HepG2 (cell line): ENCODE measurements around the gene TNKS1BP1. TPM values are rescaled to one million over a fixed set of nuclear protein-coding genes. Genes with fewer than 3 reads are reported as not detected.

ENCODE experiments used
- ATAC-seq: fragments of 200-7000 bp; cut with Tn5 transposase; 3 replicates; pipeline ENCODE4 v1.9.1; 2020; ENCODE audit warnings: mild to moderate bottlenecking, moderate library complexity
- BruUV-seq: library from RNA; stranded (reverse); fragments of 400-500 nt; replicated peaks from 2 replicates; lab custom pipeline; 2021; lab: Mats Ljungman, UMichigan
- CTCF ChIA-PET: fragments of 300-600 bp; formaldehyde crosslinking; extraction: SDS; loops from one replicate; lab custom pipeline; 2021; ENCODE audit warnings: low total read pairs, inconsistent platforms, low intra/inter-chr PET ratio; lab: Yijun Ruan, JAX
- POLR2A ChIA-PET: fragments of 350-600 bp; sonication (Branson Sonifier 250); formaldehyde crosslinking; loops from one replicate; lab custom pipeline; 2020; ENCODE audit warnings: antibody characterized with exemption, inconsistent platforms; lab: Yijun Ruan, JAX
- DNase-seq: peaks from one replicate; pipeline ENCODE4 v3.0.0-alpha.2; 2015; ENCODE audit warnings: low spot score
- FAIRE-seq: peaks from 3 replicates; lab custom pipeline; 2011; peaks lifted over from hg19 to GRCh38; lab: Jason Lieb, UNC
- H2AFZ ChIP-seq: one replicate; pipeline ENCODE4 v1.6.1; 2011; ENCODE audit warnings: low read length, inconsistent platforms
- H3K27ac ChIP-seq: fragments of 300-600 bp; 3 replicates; pipeline ENCODE4 v1.8.0; 2011; ENCODE audit warnings: mixed run types, mild to moderate bottlenecking, mixed read lengths, low read length, inconsistent platforms; ENCODE audit not compliant: insufficient read depth; ENCODE audit errors: extremely low read length
- H3K27me3 ChIP-seq, 2 experiments: fragments of 200-600 bp in 1 of 2; 2 replicates in 1 of 2; 3 replicates in 1 of 2; pipeline versions ENCODE4 v1.6.0 to v1.8.0; 2011; ENCODE audit warnings: low read length in 2 of 2, mild to moderate bottlenecking in 2 of 2, moderate library complexity in 2 of 2, inconsistent platforms in 1 of 2; ENCODE audit not compliant: insufficient read depth in 2 of 2, control insufficient read depth in 1 of 2
- H3K36me3 ChIP-seq, 2 experiments: fragments of 200-600 bp in 1 of 2; replicated peaks in 1 of 2; 2 replicates in 1 of 2; 3 replicates in 1 of 2; pipeline versions ENCODE4 v1.5.1 to v1.8.0; 2011; ENCODE audit warnings: low read length in 2 of 2, inconsistent platforms in 1 of 2; ENCODE audit not compliant: insufficient read depth in 2 of 2, control insufficient read depth in 1 of 2
- H3K4me1 ChIP-seq: 2 replicates; pipeline ENCODE4 v1.5.1; 2012; ENCODE audit warnings: low read length, inconsistent platforms; ENCODE audit not compliant: insufficient read depth
- H3K4me2 ChIP-seq: 2 replicates; pipeline ENCODE4 v1.6.0; 2011; ENCODE audit warnings: low read depth, low read length, inconsistent platforms
- H3K4me3 ChIP-seq, 3 experiments: fragments of 200-600 bp in 1 of 3; sonication (generic), shearing (Covaris generic) in 1 of 3; replicated peaks in 1 of 3; 2 replicates each; pipeline ENCODE4 v1.5.1; 2011 to 2016; ENCODE audit warnings: low read length in 3 of 3, inconsistent platforms in 2 of 3, low read depth in 2 of 3, mild to moderate bottlenecking in 2 of 3, control low read depth in 1 of 3, mixed read lengths in 1 of 3; ENCODE audit not compliant: insufficient read depth in 1 of 3
- H3K79me2 ChIP-seq: one replicate; pipeline ENCODE4 v1.6.1; 2011; ENCODE audit warnings: low read length, inconsistent platforms; ENCODE audit not compliant: insufficient read depth
- H3K9ac ChIP-seq: 2 replicates; pipeline ENCODE4 v1.6.0; 2011; ENCODE audit warnings: mild to moderate bottlenecking, low read depth, low read length, inconsistent platforms; ENCODE audit not compliant: insufficient read depth
- H3K9me3 ChIP-seq: 2 replicates; pipeline ENCODE4 v1.5.1; 2012; ENCODE audit warnings: mild to moderate bottlenecking, low read length
- H4K20me1 ChIP-seq: 2 replicates; pipeline ENCODE4 v1.6.0; 2011; ENCODE audit warnings: inconsistent platforms, mild to moderate bottlenecking, low read length, moderate library complexity; ENCODE audit not compliant: insufficient read depth
- EZH2 ChIP-seq: conservative IDR thresholded peaks from 2 replicates; pipeline ENCODE4 v1.6.1; 2012; ENCODE audit warnings: mild to moderate bottlenecking, low read depth, low read length, moderate library complexity
- NONO ChIP-seq, 2 experiments: fragments of 450-650 bp in 1 of 2; sonication (generic) in 1 of 2; formaldehyde crosslinking in 1 of 2; IDR thresholded peaks in 1 of 2; conservative IDR thresholded peaks in 1 of 2; 2 replicates each; pipeline versions ENCODE4 v1.6.1 to v1.8.0; 2017 to 2022; ENCODE audit warnings: mild to moderate bottlenecking in 1 of 2, missing genetic modification reagents in 1 of 2, moderate library complexity in 1 of 2
- PCBP1 ChIP-seq: fragments of 200-400 bp; formaldehyde crosslinking; IDR thresholded peaks from 2 replicates; pipeline ENCODE4 v1.6.1; 2017; ENCODE audit warnings: mild to moderate bottlenecking, low read depth, low read length, borderline replicate concordance
- PTBP1 ChIP-seq: fragments of 200-400 bp; formaldehyde crosslinking; IDR thresholded peaks from 2 replicates; pipeline ENCODE4 v1.6.1; 2018; ENCODE audit warnings: low read length, low read depth; ENCODE audit not compliant: poor library complexity, severe bottlenecking
- SP1 ChIP-seq, 2 experiments: fragments of 450-650 bp in 1 of 2; sonication (generic) in 1 of 2; formaldehyde crosslinking in 1 of 2; IDR thresholded peaks; 2 replicates each; pipeline versions ENCODE4 v1.4.0 to v1.6.1; 2016 to 2020; ENCODE audit warnings: missing genetic modification reagents in 1 of 2
- TBX3 ChIP-seq: fragments of 450-650 bp; IDR thresholded peaks from 2 replicates; pipeline ENCODE4 v1.6.1; 2017; ENCODE audit warnings: antibody characterized with exemption, mild to moderate bottlenecking, inconsistent platforms, borderline replicate concordance
- ZBTB14 ChIP-seq: sonication (generic); formaldehyde crosslinking; IDR thresholded peaks from 2 replicates; pipeline ENCODE4 v1.4.0; 2020; ENCODE audit warnings: missing genetic modification reagents
- WGBS: methylation state at CpG from one replicate; pipeline ENCODE4 v1.1.6; 2017; ENCODE audit warnings: low lambda C conversion rate; 5-methylcytosine and 5-hydroxymethylcytosine counted together
- in situ Hi-C: cut with HindIII; loops from 2 replicates; pipeline ENCODE4 v1.10.0; 2017; ENCODE audit warnings: low pct_unique_long_range_greater_than_20kb; ENCODE audit not compliant: extremely low pct_ligation_motif_present
- intact Hi-C: fragments of 100-400 bp; cut with micrococcal nuclease; formaldehyde crosslinking; loops from one replicate; pipeline ENCODE4 v1.10.0; 2022; ENCODE audit not compliant: unreplicated experiment
- polyA plus RNA-seq, 8 experiments: library from polyadenylated mRNA; depleted of rRNA in 3 of 8; stranded (reverse) in 7 of 8; unstranded in 1 of 8; fragments of >200 nt; fragmentation: Illumina TruSeq in 4 of 8; extraction: Trizol in 4 of 8; gene quantifications; 2 replicates each; pipeline versions ENCODE4 v1.2.1 to v1.2.3, GENCODE V29; 2011 to 2016; ENCODE audit warnings: low read depth in 4 of 8, missing spikeins in 1 of 8, mixed read lengths in 1 of 8; ENCODE audit not compliant: insufficient read depth in 1 of 8
- total RNA-seq, 5 experiments: library from RNA; depleted of rRNA; stranded (reverse); fragments of >200 nt; fragmentation: Illumina TruSeq; extraction: Trizol; gene quantifications; 2 replicates each; pipeline ENCODE4 v1.2.3, GENCODE V29; 2016; ENCODE audit warnings: low read depth in 1 of 5
- TF ChIP-seq, protein P1 (sequence below): sonication (generic); formaldehyde crosslinking; IDR thresholded peaks from 2 replicates; pipeline ENCODE4 v1.8.0; 2022; ENCODE audit warnings: missing genetic modification reagents, low read depth, mild to moderate bottlenecking, borderline replicate concordance
- TF ChIP-seq, protein P2 (sequence below): sonication (generic); formaldehyde crosslinking; IDR thresholded peaks from 2 replicates; pipeline ENCODE4 v1.8.1; 2023; ENCODE audit warnings: mild to moderate bottlenecking, moderate library complexity, missing genetic modification reagents
- TF ChIP-seq, protein P3 (sequence below): sonication (generic); formaldehyde crosslinking; IDR thresholded peaks from 2 replicates; pipeline ENCODE4 v1.9.0; 2021; ENCODE audit warnings: missing genetic modification reagents, borderline replicate concordance
- TF ChIP-seq, protein P4 (sequence below): IDR thresholded peaks from 2 replicates; pipeline ENCODE4 v1.6.1; 2012; ENCODE audit warnings: low read length, improper control_type of control experiment

The TNKS1BP1 gene
- total and polyA plus RNA-seq, 2 of the 13 experiments (the other 11 are each of a cell fraction or from before 2014, with no cell fraction given) = 13.7 to 15.0 TPM

GRCh38 chr11:57283231-57283990 lies 41.3 kb downstream of the TNKS1BP1 start:
- TF ChIP-seq, protein P1, sequence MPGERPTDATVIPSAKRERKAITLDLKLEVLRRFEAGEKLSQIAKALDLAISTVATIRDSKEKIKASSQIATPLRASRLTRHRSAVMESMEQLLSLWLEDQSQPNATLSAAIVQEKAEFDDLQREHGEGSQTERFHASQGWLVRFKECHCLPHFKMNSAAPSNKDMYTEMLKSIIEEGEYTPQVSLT (CRISPR knock-in tag) = no peak
- no peak for TF ChIP-seq PCBP1
- TF ChIP-seq SP1 (IDR thresholded peaks at IDR 0.05) = no peak
- TF ChIP-seq SP1 (CRISPR knock-in tag; IDR thresholded peaks at IDR 0.05) = no peak
- TF ChIP-seq, protein P2, sequence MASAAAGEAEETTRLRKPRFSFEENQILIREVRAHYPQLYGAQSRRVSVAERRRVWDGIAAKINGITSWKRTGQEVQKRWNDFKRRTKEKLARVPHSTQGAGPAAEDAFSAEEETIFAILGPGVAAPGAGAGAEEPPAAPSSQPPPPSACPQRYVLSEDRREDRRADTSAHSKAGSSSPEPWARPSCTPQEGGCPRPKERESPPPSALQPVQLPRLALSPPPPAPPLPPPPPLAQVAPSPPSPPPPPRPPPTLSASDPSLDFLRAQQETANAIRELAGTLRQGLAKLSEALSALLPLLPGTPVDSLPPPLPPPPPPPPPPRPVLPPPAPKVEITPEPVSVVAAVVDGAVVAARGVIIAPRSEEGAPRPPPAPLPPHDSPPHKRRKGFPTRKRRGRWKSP (CRISPR knock-in tag) = no peak
- TF ChIP-seq TBX3 = no peak
- TF ChIP-seq NONO (IDR thresholded peaks at IDR 0.05) = no peak
- TF ChIP-seq NONO (CRISPR knock-in tag; conservative IDR thresholded peaks at IDR 0.05) = no peak
- no peak for TF ChIP-seq ZBTB14
- TF ChIP-seq PTBP1 = no peak
- TF ChIP-seq, protein P3, sequence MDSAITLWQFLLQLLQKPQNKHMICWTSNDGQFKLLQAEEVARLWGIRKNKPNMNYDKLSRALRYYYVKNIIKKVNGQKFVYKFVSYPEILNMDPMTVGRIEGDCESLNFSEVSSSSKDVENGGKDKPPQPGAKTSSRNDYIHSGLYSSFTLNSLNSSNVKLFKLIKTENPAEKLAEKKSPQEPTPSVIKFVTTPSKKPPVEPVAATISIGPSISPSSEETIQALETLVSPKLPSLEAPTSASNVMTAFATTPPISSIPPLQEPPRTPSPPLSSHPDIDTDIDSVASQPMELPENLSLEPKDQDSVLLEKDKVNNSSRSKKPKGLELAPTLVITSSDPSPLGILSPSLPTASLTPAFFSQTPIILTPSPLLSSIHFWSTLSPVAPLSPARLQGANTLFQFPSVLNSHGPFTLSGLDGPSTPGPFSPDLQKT (CRISPR knock-in tag) = no peak
- TF ChIP-seq, protein P4, sequence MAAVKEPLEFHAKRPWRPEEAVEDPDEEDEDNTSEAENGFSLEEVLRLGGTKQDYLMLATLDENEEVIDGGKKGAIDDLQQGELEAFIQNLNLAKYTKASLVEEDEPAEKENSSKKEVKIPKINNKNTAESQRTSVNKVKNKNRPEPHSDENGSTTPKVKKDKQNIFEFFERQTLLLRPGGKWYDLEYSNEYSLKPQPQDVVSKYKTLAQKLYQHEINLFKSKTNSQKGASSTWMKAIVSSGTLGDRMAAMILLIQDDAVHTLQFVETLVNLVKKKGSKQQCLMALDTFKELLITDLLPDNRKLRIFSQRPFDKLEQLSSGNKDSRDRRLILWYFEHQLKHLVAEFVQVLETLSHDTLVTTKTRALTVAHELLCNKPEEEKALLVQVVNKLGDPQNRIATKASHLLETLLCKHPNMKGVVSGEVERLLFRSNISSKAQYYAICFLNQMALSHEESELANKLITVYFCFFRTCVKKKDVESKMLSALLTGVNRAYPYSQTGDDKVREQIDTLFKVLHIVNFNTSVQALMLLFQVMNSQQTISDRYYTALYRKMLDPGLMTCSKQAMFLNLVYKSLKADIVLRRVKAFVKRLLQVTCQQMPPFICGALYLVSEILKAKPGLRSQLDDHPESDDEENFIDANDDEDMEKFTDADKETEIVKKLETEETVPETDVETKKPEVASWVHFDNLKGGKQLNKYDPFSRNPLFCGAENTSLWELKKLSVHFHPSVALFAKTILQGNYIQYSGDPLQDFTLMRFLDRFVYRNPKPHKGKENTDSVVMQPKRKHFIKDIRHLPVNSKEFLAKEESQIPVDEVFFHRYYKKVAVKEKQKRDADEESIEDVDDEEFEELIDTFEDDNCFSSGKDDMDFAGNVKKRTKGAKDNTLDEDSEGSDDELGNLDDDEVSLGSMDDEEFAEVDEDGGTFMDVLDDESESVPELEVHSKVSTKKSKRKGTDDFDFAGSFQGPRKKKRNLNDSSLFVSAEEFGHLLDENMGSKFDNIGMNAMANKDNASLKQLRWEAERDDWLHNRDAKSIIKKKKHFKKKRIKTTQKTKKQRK = no peak
- no peak for TF ChIP-seq EZH2
- TF ChIP-seq, all 625 proteins: peak for 0
- intact Hi-C loops = no loop called here
- in situ Hi-C loops = no loop called here
- Histone ChIP-seq H3K79me2 (no peaks in the 10 kb centered on the region), H3K27me3 (peaks cover 0 to 17% of the 10 kb centered on the region in 2 experiments; a peak in 2 of 5 replicates), H3K27ac (no peak overlapping the region), H3K4me3 (no peak overlapping the region), H3K4me2 (no peak overlapping the region), H3K4me1 (peaks cover 4% of the 10 kb centered on the region), H3K9me3 (no peaks in the 10 kb centered on the region), H3K9ac (no peak overlapping the region), H4K20me1 (no peaks in the 10 kb centered on the region), H3K36me3 (no peaks in the 10 kb centered on the region), H2AFZ (no peak overlapping the region)
- CTCF ChIA-PET = no interaction called here
- FAIRE-seq (no peak), ATAC-seq (no peak; the same call in 2 of the 3 replicates), DNase-seq (no peak)
- no TSS peak for BruUV-seq
- 47% methylated on average over 2 of the region's 2 CpGs for WGBS
- POLR2A ChIA-PET = no interaction called here
